Kidney (tissue), 14 donors: ENCODE measurements around the gene ABCC11. TPM values are rescaled to one million over a fixed set of nuclear protein-coding genes. Genes with fewer than 3 reads are reported as not detected.
A peak's percentile ranks its signal among the peaks of the same experiment; 100 is the strongest.
"Not testable (repeated sequence)": the region's sequence is repeated elsewhere in the genome, so short reads cannot be mapped to it uniquely, and the experiment has no call there.

ENCODE experiments used
- DNase-seq, 5 donors: peaks; one replicate each; pipeline ENCODE4 v3.0.0-alpha.2; 2013 to 2020
- FAIRE-seq: peaks from 2 replicates; lab custom pipeline; 2012; peaks lifted over from hg19 to GRCh38; lab: Jason Lieb, UNC
- H3K27ac ChIP-seq, 2 donors: one replicate each; pipeline ENCODE4 v1.7.0; 2013; ENCODE audit warnings: low read depth in 2 of 2, low read length in 2 of 2, inconsistent platforms in 1 of 2
- H3K27me3 ChIP-seq: one replicate; pipeline ENCODE4 v1.7.1; 2013; ENCODE audit warnings: low read length, inconsistent platforms; ENCODE audit not compliant: control insufficient read depth, insufficient read depth
- H3K36me3 ChIP-seq, 3 donors: one replicate each; pipeline versions ENCODE4 v1.7.0 to v1.7.1; 2013; ENCODE audit warnings: low read length in 3 of 3, control low read depth in 1 of 3, inconsistent platforms in 1 of 3; ENCODE audit not compliant: insufficient read depth in 3 of 3, control insufficient read depth in 2 of 3
- H3K4me1 ChIP-seq, 3 donors: one replicate each; pipeline versions ENCODE4 v1.7.0 to v1.7.1; 2013; ENCODE audit warnings: low read length in 3 of 3, inconsistent platforms in 1 of 3, low read depth in 1 of 3; ENCODE audit not compliant: control insufficient read depth in 2 of 3, insufficient read depth in 2 of 3
- H3K4me3 ChIP-seq, 3 donors: one replicate each; pipeline versions ENCODE4 v1.7.0 to v1.8.1; 2013; ENCODE audit warnings: low read length in 3 of 3, control low read depth in 1 of 3, inconsistent platforms in 1 of 3
- H3K9ac ChIP-seq, 3 donors: one replicate each; pipeline versions ENCODE4 v1.7.0 to v1.7.1; 2013; ENCODE audit warnings: low read length in 3 of 3, control low read depth in 1 of 3, inconsistent platforms in 1 of 3
- H3K9me3 ChIP-seq, 3 donors: one replicate each; pipeline versions ENCODE4 v1.7.0 to v1.7.1; 2013; ENCODE audit warnings: low read length in 3 of 3, control low read depth in 1 of 3, inconsistent platforms in 1 of 3; ENCODE audit not compliant: control insufficient read depth in 2 of 3, insufficient read depth in 1 of 3
- CTCF ChIP-seq: IDR thresholded peaks from 3 replicates; pipeline ENCODE4 v1.5.1; 2012; ENCODE audit warnings: mild to moderate bottlenecking, moderate library complexity, borderline replicate concordance; ENCODE audit not compliant: insufficient read depth; ENCODE audit errors: extremely low read depth
- intact Hi-C: fragments of 100-400 bp; cut with DNase I; formaldehyde crosslinking; loops from one replicate; pipeline ENCODE4 v1.11.1; 2022
- polyA plus RNA-seq: library from polyadenylated mRNA; stranded (reverse); fragments of 350-450 nt; fragmentation: Illumina TruSeq; extraction: RNeasy Lipid Tissue Mini Kit (QIAGEN cat#74804); gene quantifications from one replicate; pipeline ENCODE4 v1.2.3, GENCODE V29; 2014; ENCODE audit warnings: low read depth, low replicate concordance; ENCODE audit not compliant: insufficient read depth
- total RNA-seq: library from RNA; stranded (reverse); fragmentation: NEBNext Ultra II Directional; extraction: Animal tissue kit (Norgen Biotek cat#: 25700); gene quantifications from one replicate; pipeline ENCODE4 v1.2.1, GENCODE V29; 2021
- donor health status: control.
- donor health status: control.
- donor health status: control.
- donor health status: control.
- donor health status: control.
- donor health status: DM: yes; HTN: yes; CAD: no.
- donor health status: Normal renal cell carcinoma (clear cell type).

ABCC11 gene
- total and polyA plus RNA-seq, 2 donors from 2014 or later = 0.09 TPM; not detected in 1

- Histone ChIP-seq H3K9me3 (no peaks in the 10 kb centered on the region), H3K27ac (peak overlapping the region; percentile 85 to 90), H3K36me3 (peaks cover 0 to 2% (median 0%) of the 10 kb centered on the region in 3 donors), H3K4me3 (peak overlapping the region; percentile 88 to 98 (median 94)), H3K4me1 (peaks cover 0 to 17% (median 0%) of the 10 kb centered on the region in 3 donors), H3K9ac (peak overlapping the region; percentile 85 to 95 (median 94)), H3K27me3 (no peaks in the 10 kb centered on the region)
- intact Hi-C loops = no loop called here
- DNase-seq (no peak), FAIRE-seq (no peak)
- TF ChIP-seq CTCF = no peak
Observed at GRCh38 chr16:48244863-48245195, 2.5 kb downstream of the ABCC11 start.

DNA sequence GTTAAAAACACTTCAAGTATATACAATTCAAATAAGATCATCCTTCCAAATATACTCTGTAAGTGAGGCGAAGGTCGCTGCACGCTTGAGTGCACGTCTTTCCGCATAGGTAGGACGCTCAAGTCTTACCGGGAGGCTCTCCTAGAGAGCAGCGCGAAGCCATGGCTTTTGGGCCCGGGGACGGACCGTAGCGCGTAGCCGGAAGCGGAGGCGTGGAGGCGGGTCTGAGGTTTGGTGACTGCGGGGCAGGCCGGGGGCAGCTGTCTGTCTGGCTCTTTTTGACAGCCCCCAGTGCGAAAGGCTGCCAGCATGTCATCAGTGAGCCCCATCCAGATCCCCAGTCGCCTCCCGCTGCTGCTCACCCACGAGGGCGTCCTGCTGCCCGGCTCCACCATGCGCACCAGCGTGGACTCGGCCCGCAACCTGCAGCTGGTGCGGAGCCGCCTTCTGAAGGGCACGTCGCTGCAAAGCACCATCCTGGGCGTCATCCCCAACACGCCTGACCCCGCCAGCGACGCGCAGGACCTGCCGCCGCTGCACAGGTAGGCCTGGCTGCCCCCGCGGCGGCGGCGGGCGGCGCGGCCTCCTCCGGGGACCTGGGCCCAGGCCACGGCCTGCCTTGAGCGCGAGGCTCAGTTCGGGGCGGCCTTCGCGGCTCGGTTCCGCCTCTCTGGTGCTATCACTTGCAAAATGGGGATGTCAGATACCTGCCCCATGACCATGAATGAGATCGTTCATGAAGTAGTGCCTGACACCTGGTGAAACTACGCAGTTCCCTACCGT is 3.1 kb downstream of the ABCC11 start, which contains the start of gene LONP2:
LONP2 (plus strand) TSS at position 221 of the 783 bp plus-strand sequence; CDS start at position 310, 89 bp downstream.
- Histone ChIP-seq H3K36me3 (peaks cover 0 to 2% (median 0%) of the 10 kb centered on the region in 3 donors), H3K4me1 (peaks cover 0 to 17% (median 0%) of the 10 kb centered on the region in 3 donors), H3K9ac (peak within 1 kb of the TSS; percentile 85 to 95 (median 94)), H3K4me3 (peak within 1 kb of the TSS; percentile 88 to 98 (median 94)), H3K27me3 (no peaks in the 10 kb centered on the region), H3K27ac (peak within 1 kb of the TSS; percentile 85 to 90), H3K9me3 (no peaks in the 10 kb centered on the region)
- TF ChIP-seq CTCF = no peak
- DNase-seq (peak; percentile 93 to 97 (median 94)), FAIRE-seq (no peak)
- intact Hi-C loops = no loop called here

DNA sequence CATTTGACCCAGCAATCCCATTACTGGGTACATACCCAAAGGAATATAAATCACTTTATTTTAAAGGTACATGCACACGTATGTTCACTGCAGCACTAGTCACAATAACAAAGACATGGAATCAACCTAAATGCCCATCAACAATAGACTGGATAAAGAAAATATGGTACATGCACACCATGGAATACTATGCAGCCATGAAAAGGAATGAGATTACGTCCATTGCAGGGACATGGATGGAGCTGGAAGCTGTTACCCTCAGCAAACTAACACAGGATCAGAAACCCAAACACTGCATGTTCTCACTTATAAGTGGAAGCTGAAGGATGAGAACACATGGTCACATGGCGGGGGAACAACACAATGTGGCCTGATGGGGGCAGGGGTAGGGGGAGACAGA is 7.2 kb downstream of the ABCC11 start:
- H3K4me3 ChIP-seq, H3K9me3 ChIP-seq, intact Hi-C loops, H3K36me3 ChIP-seq, FAIRE-seq, H3K27ac ChIP-seq, DNase-seq, H3K9ac ChIP-seq, H3K4me1 ChIP-seq, H3K27me3 ChIP-seq: not testable (repeated sequence)

- H3K27me3 ChIP-seq = no peaks in the 10 kb centered on the region
- no peak for FAIRE-seq
- no peaks in the 10 kb centered on the region for H3K36me3 ChIP-seq
- no peak for TF ChIP-seq CTCF
- H3K27ac ChIP-seq = no peak overlapping the region
- DNase-seq = no peak
- H3K4me1 ChIP-seq = no peaks in the 10 kb centered on the region
- intact Hi-C loops = no loop called here
- H3K9ac ChIP-seq = no peak overlapping the region
- no peak overlapping the region for H3K4me3 ChIP-seq
- no peaks in the 10 kb centered on the region for H3K9me3 ChIP-seq
Observed at GRCh38 chr16:48236286-48236685, 11.1 kb downstream of the ABCC11 start.
